ENCODE results near the gene COX5B.
A peak's percentile ranks its signal among the peaks of the same experiment; 100 is the strongest.
"Not testable (repeated sequence)": the region's sequence is repeated elsewhere in the genome, so short reads cannot be mapped to it uniquely, and the experiment has no call there.

Gene COX5B

DNA sequence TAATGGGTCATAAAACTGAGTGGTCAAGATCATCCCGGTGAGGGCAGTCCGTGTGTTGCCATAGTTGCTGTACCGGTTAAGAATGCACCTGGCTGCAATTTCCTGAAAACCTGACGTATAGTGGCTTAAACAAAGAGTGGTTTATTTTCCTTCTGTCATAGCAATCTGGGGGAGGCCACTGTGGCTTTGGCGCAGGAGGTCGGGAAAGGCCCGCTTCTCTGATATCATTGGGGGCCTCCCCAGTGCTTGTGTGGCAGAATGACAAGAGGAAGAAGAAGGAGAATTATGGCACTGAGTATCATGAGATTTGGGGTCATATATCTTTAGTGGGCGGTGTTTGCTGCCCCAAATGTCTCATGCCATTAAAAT is 28.0 kb downstream of the COX5B start:
- DNase-seq: no peak

DNA sequence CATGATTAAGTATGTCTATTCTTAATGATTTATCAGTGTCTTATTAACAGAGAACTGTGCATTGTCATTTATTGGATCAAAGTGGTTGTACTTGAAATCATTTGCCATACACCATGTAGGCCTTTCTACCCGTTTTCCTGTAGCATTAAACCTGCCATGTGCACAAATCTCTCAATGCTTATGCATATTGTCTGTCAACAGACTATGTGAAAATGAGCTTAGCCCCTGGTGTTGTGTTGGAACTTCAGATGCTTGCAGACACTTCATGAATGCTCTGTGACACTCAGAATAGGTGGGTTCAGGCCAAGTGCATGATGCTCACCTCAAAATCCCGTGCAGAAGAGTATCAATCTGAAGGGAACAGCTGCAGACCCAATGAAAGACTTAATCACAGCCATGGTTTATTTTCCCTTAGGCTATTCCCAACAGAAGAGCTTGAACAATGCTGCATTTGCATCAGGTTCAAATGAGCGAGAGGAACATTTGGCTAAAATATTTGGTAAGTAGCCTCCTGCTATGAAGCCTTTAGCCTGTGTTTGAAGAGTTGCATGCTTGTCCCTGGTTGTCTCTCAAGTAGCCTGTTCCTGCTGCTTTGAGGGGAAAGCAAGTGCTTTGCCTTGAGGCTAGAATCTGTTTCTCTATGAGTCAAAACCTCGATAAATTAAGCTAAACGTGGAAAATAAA is 29.7 kb downstream of the COX5B start:
- DNase-seq: peak; percentile 5

DNA sequence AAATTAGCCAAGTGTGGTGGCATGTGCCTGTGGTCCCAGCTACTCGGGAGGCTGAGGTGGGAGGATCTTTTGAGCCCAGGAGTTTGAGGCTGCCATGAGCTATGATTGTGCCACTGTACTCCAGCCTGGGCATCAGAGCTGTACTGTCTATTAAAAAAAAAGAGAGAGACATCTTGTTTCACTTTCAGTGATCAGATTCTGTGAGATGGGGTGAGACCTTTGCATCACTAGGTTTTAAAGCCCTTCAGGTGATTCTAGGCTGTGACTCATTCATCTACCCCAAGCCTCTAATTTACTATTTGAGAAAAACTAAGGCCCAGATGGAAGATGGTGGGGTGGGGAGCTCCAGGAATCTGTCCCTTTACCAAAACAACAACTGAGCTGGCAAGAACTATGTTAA is 30.8 kb downstream of the COX5B start:
- DNase-seq: no peak

DNA sequence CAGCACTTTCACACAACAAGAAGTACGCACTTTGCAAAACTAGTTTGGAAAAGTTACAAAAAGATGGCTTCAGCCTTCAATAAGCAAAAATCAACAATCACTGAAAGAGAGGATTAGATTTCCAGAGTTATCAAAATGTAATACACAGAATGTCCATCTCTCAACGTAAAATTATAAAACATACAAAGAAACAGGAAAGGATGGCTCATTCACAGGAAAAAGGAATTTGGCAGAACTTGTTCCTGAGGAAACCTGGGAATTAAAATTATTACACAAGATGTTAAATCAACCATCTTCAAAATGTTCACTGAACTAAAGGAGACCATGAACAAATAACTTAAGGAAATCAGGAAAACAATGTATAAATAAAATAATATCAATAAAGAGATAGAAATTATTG is 31.6 kb downstream of the COX5B start:
- no peak for DNase-seq

DNA sequence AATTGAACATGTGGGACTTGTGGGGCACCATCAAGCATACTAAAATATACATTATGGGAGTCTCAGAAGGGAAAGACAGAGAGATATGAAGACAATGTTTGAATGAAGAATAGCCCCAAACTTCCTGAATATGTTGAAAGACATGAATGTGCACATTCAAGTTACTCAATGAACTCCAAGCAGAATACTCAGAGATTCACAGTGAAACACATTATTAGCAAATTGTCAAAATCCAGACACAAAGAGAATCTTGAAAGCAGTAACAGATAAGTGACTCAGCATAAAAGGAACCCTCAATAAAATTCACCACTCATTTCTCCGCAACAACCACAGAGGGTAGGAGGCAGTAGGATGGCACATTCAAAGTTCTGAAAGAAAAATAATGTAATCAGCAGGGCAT is 32.4 kb downstream of the COX5B start:
- DNase-seq: no peak

DNA sequence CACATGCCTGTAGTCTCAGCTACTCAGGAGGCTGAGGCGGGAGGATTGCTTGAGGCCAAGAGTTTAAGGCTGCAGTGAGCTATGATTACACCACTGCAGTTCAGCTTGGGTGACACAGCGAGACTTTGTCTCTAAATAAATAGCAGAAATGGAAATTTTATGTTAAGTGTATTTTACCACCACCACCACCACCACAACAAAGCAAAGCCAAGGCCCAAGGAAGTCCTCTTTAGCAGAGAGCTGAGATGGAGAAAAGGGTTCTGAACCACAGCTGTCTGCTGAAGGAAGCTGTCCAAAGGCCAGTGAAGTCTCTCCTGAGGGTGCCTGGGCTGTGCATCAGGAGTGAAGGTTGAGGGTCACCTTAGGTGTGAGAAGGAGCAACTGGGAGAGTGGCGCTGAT is 41.4 kb downstream of the COX5B start:
- not testable (repeated sequence) for DNase-seq

DNA sequence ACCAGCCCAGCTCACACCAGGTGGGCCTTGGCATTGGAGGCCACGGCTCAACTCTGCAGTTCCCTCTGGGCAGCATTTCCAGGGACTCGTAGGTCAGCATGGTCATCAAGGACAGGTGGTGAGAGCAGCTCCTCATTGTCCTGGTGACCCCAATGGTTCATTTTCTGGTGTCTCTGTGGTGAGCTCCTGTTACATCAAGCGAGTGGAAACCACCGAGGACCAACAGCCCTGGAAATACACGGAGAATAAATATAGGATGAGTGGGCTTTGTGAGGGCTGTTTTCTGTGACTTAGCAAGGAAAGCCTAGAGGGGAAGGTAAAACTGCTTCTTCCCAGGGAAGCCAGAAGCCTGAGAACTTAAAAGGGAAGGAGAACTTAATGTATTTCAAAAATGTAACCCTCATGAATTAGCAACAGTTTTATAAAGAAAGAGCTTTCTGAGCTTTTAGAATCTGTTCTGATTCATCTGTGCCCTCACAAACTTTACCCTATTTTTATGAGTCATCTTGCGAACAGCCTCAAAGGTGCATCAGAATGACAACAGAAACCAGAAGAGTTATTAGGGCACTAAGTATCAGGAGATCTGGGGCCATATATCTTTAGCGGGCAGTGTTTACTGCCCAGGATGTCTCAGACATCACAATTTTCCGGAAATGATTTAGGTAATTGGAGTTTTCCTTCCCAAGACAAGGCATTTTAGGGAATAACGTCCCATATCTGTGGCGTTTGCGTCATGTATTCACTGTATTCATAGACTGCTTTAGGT is 42.4 kb downstream of the COX5B start:
- DNase-seq: no peak

DNA sequence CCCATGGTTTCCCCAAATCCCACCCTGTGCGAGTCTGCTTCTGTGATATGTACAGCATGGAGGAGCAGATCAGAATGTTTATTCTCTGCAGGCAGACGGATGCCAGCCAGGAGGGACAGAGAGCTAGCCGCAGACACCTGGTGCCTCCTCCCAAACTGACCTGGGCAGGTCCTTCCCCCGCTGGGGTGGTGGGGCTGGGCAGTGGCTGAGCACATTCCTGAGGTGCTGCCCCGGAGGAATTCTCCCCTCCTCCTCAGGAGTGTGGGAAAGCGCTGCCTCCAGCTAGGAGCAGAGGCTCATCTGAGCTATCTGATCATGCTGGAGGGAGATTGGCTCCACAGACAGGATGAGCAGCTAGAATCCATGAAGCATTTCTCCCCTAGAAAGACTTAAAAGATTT is 45.3 kb downstream of the COX5B start:
- no peak for DNase-seq

DNA sequence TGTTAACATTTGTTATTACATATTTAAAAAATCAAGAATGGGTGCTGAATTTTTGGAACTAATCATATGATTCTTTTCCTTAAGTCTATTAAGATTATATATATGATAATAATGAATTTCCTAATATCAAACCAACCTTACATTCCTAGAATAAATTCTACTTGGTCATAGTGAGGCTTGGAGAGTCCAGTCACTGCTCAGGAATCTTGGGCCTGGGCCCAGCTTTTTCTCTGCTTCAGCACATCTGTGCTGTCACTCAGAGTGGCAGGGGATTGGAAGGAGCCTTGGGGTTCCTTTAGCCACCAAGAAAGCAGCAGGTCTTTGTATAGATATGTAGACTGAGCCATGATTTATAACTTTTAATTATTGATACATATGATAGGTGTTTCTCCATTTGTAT is 47.6 kb downstream of the COX5B start:
- DNase-seq: no peak

DNA sequence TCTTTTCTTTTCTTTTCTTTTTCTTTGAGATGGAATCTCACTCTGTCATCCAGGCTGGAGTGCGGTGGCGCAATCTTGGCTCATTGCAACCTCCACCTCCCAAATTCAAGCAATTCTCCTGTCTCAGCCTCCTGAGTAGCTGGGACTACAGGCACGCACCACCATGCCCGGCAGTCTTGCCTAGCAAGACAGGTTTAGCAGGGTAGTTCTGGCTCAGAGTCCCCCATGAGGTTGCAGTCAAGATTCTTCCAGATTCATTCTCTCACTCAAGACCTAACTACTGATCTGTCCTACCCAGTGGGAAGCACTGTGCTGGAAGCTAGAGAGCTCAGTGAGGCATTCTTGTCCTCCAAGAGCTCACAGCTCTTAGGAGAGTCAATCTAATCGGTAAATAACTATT is 49.9 kb downstream of the COX5B start:
- no peak for DNase-seq

DNA sequence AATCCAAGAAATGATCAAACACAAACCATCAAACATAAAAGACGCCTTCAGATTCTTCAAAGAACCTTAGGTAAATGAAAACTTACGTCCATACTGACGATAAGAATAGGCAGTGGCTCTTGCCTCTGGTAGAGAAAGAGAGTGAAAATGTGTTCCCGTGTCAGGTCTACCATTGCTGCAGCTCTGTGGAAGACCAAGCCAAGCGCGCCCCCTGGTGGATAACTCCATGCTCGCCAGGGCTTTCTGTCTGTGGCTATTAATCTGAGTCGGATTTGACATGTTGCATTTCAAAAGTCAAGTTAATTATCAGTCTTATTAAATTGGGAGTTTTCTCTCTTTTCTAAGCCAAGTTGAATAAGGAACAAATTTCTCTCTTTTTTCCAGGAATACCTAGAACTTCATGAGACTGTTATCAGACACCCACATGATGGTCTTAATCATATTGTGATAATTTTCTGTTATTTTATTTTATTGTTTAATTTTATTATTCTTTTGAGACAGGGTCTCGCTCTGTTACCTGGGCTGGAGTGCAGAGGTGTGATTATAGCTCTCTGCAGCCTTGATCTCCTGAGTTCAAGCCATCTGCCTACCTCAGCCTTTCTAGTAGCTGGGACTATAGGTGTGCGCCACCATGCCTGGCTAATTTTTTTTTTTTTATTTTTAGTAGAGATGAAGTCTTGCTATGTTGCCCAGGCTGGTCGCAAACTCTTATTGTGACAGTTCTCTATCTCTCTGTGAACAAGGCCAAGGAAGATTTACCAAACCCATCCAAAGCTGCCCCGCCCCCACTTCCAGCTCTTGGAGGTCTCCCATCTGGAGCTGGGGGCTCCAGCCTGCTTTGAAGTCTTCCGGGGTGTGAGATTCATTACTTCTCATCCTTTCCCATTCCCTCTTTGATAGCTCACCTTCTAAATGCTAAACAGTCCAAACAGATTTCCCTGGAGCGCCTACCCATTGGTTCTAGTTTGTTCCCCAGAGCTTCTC is 51.7 kb downstream of the COX5B start:
- peak; percentile 60 for DNase-seq

All from NCI-H1092 (cell line).